T-helper 22 cell (primary cell): Measurements from ENCODE around the gene MANEAL.
"Not testable (repeated sequence)": the region's sequence is repeated elsewhere in the genome, so short reads cannot be mapped to it uniquely, and the experiment has no call there.

Experiments used
- DNase-seq: peaks from one replicate; pipeline ENCODE4 v3.0.0-alpha.2; 2020; ENCODE audit warnings: low read depth

MANEAL gene, protein sequence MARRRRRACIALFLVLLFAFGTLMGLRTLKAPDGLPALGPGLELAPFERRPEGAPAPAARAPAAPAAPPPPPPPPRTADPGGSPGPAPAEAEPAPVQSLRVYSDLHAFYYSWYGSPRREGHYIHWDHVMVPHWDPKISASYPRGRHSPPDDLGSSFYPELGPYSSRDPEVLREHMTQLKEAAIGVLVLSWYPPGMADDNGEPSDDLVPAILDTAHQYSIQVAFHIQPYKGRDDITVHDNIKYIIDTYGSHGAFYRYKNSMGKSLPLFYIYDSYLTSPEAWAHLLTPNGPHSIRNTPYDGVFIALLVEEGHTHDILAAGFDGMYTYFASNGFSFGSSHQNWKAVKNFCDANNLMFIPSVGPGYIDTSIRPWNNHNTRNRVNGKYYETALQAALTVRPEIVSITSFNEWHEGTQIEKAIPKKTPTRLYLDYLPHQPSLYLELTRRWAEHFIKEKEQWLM

DNA sequence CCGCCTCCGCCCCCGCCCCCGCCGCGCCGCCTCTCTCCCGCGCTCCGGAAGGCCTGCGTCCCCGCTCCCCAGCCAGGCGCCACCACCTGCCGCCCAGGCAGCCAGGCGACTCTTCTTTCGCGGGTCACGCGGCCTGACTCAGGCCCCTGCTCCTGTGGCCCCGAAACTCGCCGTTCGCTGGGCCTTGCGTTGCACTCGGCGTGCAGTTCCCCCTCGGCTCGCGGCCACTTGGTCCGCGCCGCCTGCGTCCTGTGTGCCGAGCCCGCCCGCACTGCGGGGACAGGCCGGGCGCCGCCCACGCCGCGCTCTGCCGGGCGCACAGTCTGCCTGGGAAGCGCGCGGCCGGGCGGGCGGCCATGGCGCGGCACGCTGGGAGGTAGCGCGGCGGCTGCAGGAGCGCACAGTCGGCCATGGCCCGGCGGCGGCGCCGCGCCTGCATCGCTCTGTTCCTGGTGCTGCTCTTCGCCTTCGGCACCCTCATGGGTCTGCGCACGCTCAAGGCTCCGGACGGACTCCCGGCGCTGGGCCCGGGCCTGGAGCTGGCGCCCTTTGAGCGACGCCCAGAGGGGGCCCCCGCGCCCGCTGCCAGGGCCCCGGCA, at the start of gene MANEAL:
Gene MANEAL (plus strand): TSS at position 75 of the 599 bp plus-strand sequence. CDS start 336 bp downstream, at position 411.
- DNase-seq = no peak

DNA sequence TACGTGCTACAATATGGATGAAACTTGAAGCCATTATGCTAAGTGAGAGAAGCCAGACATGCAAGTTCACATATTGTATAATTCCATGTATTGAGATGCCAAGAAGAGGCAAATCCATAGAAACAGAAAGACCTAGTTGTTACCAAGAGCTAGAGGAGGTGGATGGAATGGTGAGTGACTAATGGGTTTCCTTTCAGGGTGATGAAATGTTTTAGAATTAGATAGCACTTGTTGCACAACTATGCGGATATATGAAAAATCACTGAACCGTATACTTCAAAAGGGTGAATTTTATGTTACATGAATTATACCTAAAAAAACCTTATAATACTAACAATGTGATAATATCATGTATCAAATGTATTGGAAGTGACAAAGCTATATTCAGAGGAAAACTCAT, 46.8 kb upstream of the MANEAL start:
- DNase-seq = no peak

DNA sequence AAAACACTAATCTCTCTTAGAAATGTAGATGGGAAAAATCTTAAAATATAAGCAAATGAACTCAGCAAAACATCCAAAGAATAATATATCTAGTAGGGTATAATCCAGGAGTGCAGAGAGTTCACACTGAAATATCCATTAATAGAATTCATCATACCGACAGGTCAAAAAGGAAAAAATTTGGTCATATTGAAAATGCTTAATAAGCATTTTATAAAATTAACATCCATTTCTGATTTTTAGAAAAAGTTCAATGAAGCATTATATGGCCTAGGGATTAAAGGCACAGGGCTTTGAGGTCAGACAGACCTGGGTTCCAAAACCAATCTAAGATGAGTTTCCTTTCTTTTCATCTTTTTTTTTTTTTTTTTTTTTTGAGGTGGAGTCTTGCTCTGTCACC, 45.1 kb upstream of the MANEAL start:
- DNase-seq = no peak

DNA sequence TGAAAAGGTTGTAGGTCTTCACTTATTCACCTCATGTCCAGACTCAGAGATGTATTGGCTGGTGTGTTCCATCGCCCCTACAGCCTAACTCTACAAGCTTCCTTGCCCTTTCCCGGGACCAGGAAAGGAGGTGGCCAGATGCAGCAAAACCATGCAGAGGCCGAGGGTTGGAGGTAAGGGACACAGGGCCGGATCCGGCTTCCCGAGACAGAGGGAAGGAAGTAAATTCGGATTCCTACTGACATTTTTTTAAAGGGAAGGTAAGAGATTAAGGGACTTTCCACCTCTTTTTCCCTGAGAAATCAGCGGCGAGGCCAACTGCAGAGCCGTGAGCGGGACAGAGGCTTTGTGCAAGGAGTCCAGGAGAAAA, 41.4 kb upstream of the MANEAL start:
- DNase-seq = no peak

DNA sequence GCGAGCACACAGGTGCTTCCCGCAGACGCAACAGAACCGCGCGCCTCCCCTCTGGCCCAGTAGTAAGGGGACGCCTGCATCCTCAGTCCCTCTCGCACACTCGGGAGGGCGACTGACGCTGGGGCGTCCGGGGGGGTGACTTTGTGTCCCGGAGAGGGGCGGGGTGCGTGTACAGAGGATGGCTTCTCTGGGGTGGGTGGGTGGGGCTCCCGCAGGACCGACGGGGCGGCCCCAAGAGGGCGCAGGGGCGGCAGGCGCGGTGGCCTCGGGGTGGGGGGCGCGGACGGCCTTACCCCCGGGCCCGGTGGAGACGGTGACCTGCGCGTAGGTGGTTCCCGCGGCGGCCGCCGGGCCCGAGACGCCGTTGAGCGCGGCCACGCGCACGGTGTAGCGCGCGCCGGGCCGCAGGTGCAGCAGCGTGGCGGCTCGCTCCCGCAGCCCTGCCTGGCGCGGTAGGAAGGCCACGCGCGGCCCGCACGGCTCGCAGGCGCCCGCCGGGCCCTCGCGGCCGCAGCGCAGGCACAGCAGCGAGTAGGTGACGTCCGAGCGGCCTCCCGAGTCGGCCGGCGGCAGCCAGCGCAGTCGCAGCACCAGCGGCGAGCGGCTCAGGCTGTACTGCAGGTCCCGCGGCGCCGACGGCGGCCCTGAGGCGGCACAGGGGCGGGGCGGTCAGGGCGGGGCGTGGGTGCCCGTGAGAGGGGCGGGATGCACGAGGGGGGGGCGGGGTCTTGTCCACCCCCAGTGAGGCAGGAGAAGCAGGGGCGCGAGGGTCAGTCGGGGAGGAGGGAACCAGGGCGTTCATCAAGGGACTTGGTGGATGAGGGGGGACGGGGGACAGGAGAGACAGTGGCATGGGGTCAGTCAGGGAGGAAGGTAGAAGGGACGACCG, 40.8 kb upstream of the MANEAL start:
- no peak for DNase-seq

DNA sequence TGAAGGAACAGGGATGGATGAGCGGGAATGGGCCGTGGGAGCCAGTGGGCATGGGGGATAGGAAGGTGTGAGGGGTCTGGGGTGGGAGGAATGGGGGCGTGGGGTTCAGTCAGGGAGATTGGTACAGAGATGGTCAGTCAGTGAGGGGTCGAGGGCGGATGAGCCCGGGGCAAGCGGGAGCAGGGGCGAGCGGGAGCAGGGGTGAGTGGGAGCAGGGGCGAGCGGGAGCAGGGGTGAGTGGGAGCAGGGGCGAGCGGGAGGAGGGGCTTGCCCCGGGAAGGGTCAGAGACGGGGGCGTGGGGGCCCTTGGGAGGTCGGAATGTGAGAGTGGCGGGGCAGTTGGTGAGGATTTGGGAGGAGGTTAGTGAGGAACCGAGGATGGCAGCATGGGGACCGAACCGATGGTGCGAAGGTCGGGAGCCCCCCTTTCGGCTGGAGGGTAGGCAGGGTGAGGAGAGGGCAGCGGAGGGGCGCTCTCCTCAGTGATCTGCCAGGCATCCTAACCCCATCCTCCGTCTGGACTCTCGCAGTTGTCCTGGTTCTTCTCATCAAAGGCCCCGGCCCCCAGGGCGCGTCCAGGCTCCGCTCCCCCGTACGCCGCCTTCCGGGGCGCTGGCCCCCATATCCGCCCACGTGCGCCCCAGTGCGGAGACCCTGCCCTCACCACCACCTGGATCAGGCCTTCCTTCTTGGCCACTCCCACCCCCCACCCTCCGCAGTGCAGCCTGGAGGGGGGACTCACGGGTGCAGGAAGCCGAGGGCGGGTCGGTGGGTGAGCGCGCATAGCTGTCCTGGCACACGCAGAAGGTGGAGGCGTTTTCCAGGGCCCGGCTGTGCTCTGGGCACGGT, 40.0 kb upstream of the MANEAL start:
- DNase-seq = no peak

DNA sequence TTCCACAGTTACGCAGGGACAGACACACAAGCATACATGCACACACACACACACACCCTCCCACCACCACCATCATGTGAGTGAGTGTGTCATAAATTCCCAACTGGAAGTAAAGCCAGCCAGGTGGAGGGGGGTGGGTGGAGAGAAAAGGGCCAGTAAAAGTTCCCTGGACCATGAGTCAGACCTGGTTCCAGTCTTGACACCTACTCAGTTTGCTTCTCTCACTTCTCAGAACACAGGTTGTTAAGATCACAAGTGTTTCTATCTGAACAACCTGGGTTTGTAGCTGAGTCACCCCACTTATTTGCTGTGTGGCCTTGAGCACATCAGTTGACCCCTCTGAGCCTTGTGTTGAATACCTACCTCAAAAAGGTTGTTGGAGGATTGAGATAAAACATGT, 38.4 kb upstream of the MANEAL start:
- no peak for DNase-seq

DNA sequence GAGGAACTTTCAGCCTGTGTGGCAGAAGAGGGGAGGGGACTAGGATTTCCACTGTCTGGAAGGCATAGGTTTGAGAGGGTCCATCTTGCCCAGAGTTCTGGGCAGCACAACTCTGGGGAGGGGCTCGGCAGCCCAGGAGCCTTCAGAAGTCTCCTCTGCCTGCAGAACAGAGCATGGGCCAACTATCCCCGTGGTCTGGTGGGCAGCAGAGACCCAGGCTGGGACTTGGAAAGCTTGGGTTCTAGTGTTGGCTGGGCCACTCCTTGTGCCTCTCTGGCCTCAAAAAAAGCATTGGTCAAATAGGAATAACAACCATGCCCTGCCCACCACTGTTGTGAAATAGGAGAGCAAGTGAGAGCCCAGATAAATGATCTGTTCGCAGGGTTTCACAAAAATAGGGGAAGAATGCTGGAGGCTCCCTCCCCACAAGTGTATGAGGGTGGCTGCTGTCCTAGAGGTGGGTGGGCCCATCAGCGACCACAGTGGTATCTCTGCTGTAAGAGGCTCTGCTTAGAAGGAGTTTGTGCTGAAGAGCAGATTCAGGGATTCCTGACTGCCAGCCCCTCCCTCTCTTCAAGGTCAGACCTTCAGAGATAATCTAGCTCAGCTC, 37.6 kb upstream of the MANEAL start:
- no peak for DNase-seq

DNA sequence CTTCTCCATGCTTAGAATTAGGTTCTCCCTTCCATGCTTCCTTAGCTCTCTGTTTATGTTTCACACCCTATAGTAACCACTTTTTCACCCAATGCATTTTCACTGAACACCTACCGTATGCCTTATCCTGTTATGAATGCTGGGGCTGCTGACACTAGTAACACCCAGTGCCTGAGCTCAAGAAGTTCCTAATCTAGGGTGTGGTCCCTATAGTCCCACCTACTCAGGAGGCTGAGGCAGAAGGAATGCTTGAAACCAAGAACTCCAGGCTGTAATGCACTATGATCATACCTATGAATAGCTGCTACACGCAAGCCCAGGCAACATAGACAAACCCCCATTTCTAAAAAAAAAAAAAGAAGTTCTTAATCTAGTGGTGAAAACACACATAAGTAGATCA, 34.2 kb upstream of the MANEAL start:
- DNase-seq = no peak

DNA sequence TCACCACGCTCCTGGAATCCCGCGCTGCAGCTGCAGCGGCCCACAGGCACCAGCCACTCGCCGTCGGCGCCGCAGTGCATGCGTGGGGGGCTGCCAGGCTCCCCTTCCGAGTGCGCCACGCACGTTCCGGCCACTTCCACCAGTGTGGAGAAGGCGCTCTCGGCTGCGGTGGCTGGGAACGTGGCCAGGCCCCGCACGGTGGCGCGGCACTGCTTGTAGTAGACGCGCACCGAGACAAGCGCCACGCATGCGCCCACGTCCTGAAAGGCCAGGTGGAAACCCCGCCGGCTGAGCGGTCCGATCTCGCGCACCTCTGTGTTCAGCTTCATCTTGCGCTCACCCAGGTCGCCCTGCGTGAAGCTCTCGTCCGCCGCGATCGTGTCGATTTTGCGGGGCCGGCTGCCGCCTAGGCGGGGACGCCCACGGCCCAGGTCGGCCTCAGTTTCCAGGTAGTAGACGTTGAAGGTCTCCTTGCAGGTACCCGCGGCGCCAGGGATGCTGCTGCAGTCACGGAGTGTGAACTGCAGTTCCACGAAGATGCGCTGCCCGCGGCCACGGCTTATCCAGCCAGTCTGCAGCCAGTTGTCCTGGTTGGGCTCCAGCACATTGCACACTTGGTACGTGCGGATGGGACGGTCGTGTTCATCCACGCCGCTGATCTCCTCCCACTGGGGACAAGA, 32.1 kb upstream of the MANEAL start:
- no peak for DNase-seq

DNA sequence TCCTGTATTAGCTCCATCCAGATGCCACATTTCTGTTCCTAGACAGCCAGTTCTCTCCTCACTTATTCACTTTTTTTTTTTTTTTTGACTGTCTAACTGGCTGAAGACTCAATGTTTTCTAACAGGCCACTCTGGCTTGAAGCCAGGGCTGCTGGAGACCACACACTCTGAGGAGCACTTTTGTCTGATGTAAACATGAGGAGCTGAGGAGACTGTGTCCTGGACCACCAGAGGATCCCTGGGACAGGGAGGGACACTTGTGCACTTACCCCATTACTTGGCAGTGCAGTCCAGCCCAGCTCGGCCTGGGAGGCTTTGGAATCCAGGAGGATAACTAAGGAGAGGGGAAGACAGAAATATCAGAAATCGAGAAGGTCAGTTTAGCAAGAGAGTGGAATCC, 31.1 kb upstream of the MANEAL start:
- DNase-seq = no peak

DNA sequence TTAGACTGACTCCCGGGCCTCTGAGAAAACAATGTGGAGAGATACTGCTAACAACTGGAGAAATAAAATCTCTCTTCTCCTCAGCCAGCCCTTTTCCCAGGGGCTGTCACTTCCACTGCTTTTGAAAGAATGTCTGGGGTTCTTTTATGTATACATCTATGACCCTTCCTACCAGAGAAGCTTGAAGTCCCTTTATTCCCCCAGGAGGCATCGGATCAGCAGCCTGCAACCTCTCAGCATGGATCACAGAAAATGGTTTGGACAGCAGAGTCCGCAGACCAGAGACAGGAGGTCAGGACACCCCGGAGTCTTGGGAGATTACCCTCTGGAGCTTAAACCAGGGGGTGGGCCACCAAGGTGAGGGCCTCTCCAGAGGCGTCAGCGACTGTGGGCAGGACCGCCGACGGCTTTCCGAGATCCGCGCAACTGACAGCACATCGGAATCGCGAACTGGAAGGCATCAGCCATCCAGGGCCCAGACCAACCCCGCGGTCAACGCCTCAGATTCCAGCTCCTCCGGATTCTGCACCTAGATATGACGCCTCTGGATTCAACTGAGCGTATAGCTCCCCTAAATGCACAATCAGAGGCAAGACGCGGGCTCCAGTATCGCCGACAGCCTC, 29.7 kb upstream of the MANEAL start:
- no peak for DNase-seq

DNA sequence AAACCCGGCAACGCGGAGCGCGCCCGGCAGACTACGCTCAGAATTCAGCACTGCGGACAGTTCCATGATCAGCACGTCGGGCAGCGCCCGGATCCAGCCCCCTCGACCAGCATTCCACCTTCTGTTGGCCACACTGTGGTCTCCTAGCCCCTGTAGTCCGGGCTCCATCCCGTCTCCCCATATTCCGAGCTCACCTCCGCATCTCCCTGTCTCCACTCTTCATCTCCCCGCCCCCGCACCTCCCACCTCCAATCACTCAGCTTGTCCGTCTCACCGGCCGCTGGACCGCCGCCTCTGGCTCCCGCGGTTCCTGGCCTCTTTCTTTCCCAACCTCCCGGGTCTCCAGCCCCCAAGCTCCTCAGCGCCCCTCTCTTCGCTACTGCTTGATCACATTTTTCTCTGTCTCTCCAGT, 29.2 kb upstream of the MANEAL start:
- no peak for DNase-seq

DNA sequence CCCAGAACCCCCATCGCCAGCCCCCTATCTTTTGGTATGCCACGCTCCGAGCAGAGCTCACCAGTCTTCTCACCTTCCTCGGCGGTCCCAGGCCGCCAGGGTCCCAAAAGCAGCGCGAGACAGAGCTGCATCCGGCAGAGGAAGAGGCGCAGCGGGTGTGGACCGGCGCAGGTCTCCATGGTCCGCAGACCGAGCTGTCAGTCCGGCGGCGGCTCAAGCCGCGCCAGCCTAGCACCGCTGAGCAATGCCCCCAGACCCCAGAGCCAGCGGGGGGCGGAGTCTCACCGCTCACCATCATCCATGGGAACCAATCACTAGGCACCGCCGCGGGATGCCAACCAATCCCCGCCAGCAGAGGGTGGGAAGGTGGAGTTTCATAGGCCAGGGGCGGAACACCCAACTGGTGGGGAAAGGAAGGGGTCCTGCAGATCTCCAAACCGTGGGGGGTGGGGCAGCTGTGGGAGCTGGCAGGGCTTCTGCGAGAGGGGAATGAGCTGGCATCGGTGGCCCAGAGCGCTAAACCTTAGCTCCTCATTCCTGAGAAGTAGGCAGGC, 28.7 kb upstream of the MANEAL start, which contains the start of gene EPHA10:
Gene EPHA10 (minus strand): TSS at position 233 of the 554 bp plus-strand sequence. CDS start 54 bp downstream, at position 179.
- DNase-seq = no peak

DNA sequence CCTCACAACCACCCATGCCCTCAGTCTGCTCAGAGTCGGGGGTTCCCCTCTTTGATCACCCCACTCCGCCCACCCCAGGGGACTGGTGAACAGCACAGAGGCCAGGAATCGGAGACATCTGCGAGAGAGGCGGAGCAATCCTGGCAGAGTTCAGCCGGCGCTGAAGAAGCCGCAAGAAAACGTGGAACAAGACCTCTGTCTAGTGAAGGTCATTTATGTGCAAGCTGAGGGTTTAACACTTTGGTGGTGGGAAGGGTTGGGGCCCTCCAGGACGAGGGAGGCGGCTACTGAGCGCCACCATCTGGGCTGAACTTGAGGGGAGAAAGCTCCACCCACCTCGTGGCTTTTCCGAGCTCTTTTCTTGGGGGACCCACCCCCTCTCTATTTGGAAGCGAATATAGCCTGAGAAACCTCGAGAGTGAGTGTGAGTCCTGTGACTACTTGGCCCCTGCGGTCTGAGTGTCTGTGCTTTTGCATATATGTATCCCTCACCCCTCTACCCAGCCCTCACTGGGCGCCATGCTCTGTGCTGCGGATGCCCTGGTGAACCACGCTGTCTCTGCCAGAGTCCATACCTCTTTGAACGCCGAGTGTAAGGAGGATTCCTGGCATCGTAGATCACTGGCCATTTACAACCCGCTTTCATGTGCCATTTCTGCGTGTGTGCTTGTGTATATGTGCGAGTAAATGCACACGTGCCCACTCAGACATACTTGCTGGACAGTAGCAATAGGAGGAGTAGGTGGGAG, 27.6 kb upstream of the MANEAL start:
- no peak for DNase-seq

DNA sequence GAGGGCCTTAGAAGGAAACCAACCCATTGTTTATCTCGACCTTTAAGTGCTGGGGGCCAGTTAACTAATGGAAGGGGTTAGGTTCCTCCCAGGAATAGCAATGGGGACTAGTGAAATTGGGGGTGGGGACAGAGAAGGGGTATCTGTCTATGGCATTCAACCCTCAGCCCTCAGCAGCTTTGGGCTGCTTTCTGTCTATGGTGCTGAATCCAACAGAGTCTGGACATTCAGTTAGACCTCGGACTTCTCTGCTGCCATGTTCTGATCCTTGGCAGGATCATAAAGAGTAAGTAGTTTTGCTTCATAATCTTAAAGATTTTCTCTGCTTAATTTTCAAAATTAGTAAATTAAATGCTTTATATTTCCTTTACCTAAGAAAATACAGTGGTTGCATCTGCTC, 26.2 kb upstream of the MANEAL start:
- no peak for DNase-seq

DNA sequence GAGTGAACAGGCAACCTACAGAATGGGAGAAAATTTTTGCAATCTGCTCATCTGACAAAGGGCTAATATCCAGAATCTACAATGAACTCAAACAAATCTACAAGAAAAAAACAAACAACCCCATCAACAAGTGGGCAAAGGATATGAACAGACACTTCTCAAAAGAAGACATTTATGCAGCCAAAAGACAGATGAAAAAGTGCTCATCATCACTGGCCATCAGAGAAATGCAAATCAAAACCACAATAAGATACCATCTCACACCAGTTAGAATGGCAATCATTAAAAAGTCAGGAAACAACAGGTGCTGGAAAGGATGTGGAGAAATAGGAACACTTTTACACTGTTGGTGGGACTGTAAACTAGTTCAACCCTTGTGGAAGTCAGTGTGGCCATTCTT, 22.2 kb upstream of the MANEAL start:
- DNase-seq = not testable (repeated sequence)

DNA sequence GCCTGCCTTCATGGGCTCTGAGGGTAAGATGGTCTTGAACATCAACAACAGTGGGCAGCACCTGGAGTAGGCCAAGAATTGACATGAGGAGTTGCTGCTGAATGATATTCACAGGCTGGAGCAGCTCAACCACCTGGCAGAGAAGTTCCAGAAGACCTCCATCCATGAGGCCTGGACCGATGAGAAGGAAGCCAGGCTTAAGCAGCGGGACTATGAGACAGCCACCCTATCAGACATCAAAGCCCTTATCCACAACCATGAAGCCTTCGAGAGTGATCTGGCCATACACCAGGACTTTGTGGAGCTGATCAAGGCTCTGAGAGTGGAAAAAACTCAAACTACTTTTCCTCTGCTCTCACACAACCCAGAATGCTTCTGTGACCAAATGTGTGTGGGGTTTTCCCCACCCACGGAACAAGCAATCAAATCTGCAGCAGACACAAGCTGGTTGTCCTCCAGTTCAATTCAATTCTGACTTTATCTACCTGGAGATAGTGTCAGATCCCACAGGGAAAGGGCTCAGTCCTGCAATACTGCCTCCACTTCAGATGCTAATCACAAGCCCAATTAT, 16.6 kb upstream of the MANEAL start:
- no peak for DNase-seq

DNA sequence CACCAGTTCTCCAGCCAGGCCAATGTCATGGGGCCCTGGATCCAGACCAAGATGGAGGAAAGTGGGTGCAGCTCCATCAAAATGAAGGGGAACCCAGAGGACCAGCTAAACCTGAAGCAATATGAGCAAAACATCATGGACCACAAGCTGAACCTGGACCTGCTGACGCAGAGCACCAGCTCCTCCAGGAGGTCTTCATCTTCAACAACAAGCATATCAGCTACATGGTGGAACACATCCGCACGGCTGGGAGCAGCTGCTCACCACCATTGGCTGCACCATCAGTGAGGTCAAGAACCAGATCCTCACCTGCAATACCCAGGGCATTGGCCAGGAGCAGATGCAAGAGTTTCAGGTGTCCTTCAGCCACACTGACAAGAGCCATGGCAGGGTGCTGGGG, 15.0 kb upstream of the MANEAL start:
- DNase-seq = no peak
